H1 (cell line): ENCODE data around the gene BCAR1. TPM values are rescaled to one million over a fixed set of nuclear protein-coding genes. Genes with fewer than 3 reads are reported as not detected.

ENCODE experiments used
- CTCF ChIA-PET: fragments of 300-600 bp; sonication (Branson Sonifier 250); formaldehyde crosslinking; loops from one replicate; lab custom pipeline; 2021; ENCODE audit not compliant: partially characterized antibody; lab: Charles Lee
- POLR2A ChIA-PET: fragments of 300-600 bp; sonication (Branson Sonifier 250); formaldehyde crosslinking; loops from one replicate; lab custom pipeline; 2021; ENCODE audit warnings: inconsistent platforms; ENCODE audit not compliant: partially characterized antibody; lab: Charles Lee
- DNase-seq, 2 experiments: peaks; one replicate each; pipeline versions ENCODE4 v3.0.0 to v3.0.0-alpha.2; 2010 to 2022; ENCODE audit warnings: low spot score in 2 of 2, low read depth in 1 of 2, mixed read lengths in 1 of 2
- FAIRE-seq: peaks from 2 replicates; lab custom pipeline; 2011; peaks lifted over from hg19 to GRCh38; lab: Jason Lieb, UNC
- H2AFZ ChIP-seq: 2 replicates; pipeline ENCODE4 v1.8.1; 2012; ENCODE audit warnings: low read length, inconsistent platforms
- H2AK5ac ChIP-seq: 2 replicates; pipeline ENCODE4 v1.6.1; 2013; ENCODE audit warnings: low read depth, low read length
- H2BK120ac ChIP-seq: replicated peaks from 2 replicates; pipeline ENCODE3; 2013; ENCODE audit warnings: low read depth, low read length, inconsistent platforms
- H2BK12ac ChIP-seq: 2 replicates; pipeline ENCODE4 v1.6.1; 2013; ENCODE audit warnings: low read depth, low read length
- H2BK15ac ChIP-seq: 2 replicates; pipeline ENCODE4 v1.6.1; 2013; ENCODE audit warnings: low read length
- H2BK20ac ChIP-seq: 2 replicates; pipeline ENCODE4 v1.6.1; 2013; ENCODE audit warnings: low read length
- H2BK5ac ChIP-seq: 2 replicates; pipeline ENCODE4 v1.6.1; 2013; ENCODE audit warnings: low read depth, low read length
- H3K14ac ChIP-seq: 2 replicates; pipeline ENCODE4 v1.6.1; 2013; ENCODE audit warnings: inconsistent platforms; ENCODE audit not compliant: insufficient read length
- H3K18ac ChIP-seq: 2 replicates; pipeline ENCODE4 v1.6.1; 2013; ENCODE audit warnings: low read length; ENCODE audit errors: extremely low read depth
- H3K23ac ChIP-seq: 2 replicates; pipeline ENCODE4 v1.6.1; 2013; ENCODE audit warnings: inconsistent platforms; ENCODE audit not compliant: insufficient read length
- H3K23me2 ChIP-seq: 2 replicates; pipeline ENCODE4 v1.6.1; 2013; ENCODE audit warnings: low read depth, low read length
- H3K27ac ChIP-seq: 2 replicates; pipeline ENCODE4 v1.6.1; 2011; ENCODE audit warnings: low read depth, low read length, inconsistent platforms
- H3K27me3 ChIP-seq, 4 experiments: replicated peaks in 1 of 4; 1 replicate in 1 of 4; 2 replicates in 3 of 4; pipeline versions ENCODE4 v1.6.1 to v1.8.1; 2011 to 2013; ENCODE audit warnings: low read length in 3 of 4, mild to moderate bottlenecking in 3 of 4, inconsistent platforms in 2 of 4, mixed read lengths in 2 of 4, moderate library complexity in 1 of 4; ENCODE audit not compliant: control insufficient read depth in 3 of 4, insufficient read depth in 3 of 4; ENCODE audit errors: extremely low read depth in 1 of 4
- H3K36me3 ChIP-seq, 4 experiments: 2 replicates each; pipeline versions ENCODE4 v1.6.1 to v1.8.1; 2011 to 2013; ENCODE audit warnings: mild to moderate bottlenecking in 4 of 4, low read length in 3 of 4, moderate library complexity in 2 of 4, control low read depth in 1 of 4, inconsistent platforms in 1 of 4; ENCODE audit not compliant: insufficient read depth in 4 of 4, control insufficient read depth in 2 of 4
- H3K4ac ChIP-seq: replicated peaks from 2 replicates; pipeline ENCODE3; 2013; ENCODE audit warnings: low read length, low read depth, mixed read lengths, inconsistent platforms; ENCODE audit not compliant: insufficient read length
- H3K4me1 ChIP-seq, 4 experiments: replicated peaks in 1 of 4; 1 replicate in 1 of 4; 2 replicates in 3 of 4; pipeline versions ENCODE4 v1.6.1 to v1.8.1; 2011 to 2013; ENCODE audit warnings: low read length in 3 of 4, inconsistent platforms in 2 of 4, mixed read lengths in 1 of 4; ENCODE audit not compliant: insufficient read depth in 4 of 4, control insufficient read depth in 3 of 4
- H3K4me2 ChIP-seq, 2 experiments: 2 replicates each; pipeline versions ENCODE4 v1.6.1 to v1.8.1; 2011 to 2013; ENCODE audit warnings: low read depth in 2 of 2, low read length in 2 of 2, control low read depth in 1 of 2, inconsistent platforms in 1 of 2, mild to moderate bottlenecking in 1 of 2; ENCODE audit not compliant: insufficient read depth in 1 of 2
- H3K4me3 ChIP-seq, 4 experiments: fragments of 200-600, 300-600 bp in 1 of 4; sonication (generic), shearing (Covaris generic), sonication (Bioruptor Twin) in 1 of 4; 2 replicates each; pipeline versions ENCODE4 v1.5.1 to v1.8.1; 2011 to 2016; ENCODE audit warnings: low read length in 4 of 4, low read depth in 3 of 4, control low read depth in 2 of 4, inconsistent platforms in 2 of 4, mild to moderate bottlenecking in 2 of 4, mixed read lengths in 1 of 4, moderate library complexity in 1 of 4; ENCODE audit not compliant: insufficient read depth in 2 of 4; ENCODE audit errors: extremely low read depth in 1 of 4
- H3K56ac ChIP-seq: replicated peaks from 2 replicates; pipeline ENCODE3; 2013; ENCODE audit warnings: low read depth, mild to moderate bottlenecking, mixed read lengths, low read length, inconsistent platforms; ENCODE audit not compliant: insufficient read length
- H3K79me1 ChIP-seq: 2 replicates; pipeline ENCODE4 v1.6.1; 2013; ENCODE audit warnings: low read depth, low read length, control low read depth
- H3K79me2 ChIP-seq, 2 experiments: 2 replicates each; pipeline versions ENCODE4 v1.6.1 to v1.8.1; 2012 to 2013; ENCODE audit warnings: low read length in 2 of 2, mild to moderate bottlenecking in 2 of 2, inconsistent platforms in 1 of 2; ENCODE audit not compliant: insufficient read depth in 2 of 2, control insufficient read depth in 1 of 2
- H3K9ac ChIP-seq, 4 experiments: replicated peaks in 1 of 4; 1 replicate in 1 of 4; 2 replicates in 3 of 4; pipeline versions ENCODE4 v1.6.1 to v1.8.1; 2011 to 2013; ENCODE audit warnings: low read depth in 3 of 4, low read length in 3 of 4, control low read depth in 2 of 4, mild to moderate bottlenecking in 2 of 4, moderate library complexity in 2 of 4, inconsistent platforms in 1 of 4; ENCODE audit errors: extremely low read depth in 1 of 4
- H3K9me3 ChIP-seq, 2 experiments: 2 replicates each; pipeline versions ENCODE4 v1.6.1 to v1.8.1; 2012 to 2013; ENCODE audit warnings: mild to moderate bottlenecking in 2 of 2, moderate library complexity in 2 of 2, control low read depth in 1 of 2, inconsistent platforms in 1 of 2, low read depth in 1 of 2, low read length in 1 of 2, mixed read lengths in 1 of 2; ENCODE audit not compliant: insufficient read depth in 2 of 2
- H4K20me1 ChIP-seq, 2 experiments: replicated peaks in 1 of 2; 2 replicates each; pipeline versions ENCODE3 to v1.8.1; 2011 to 2013; ENCODE audit warnings: inconsistent platforms in 2 of 2, low read length in 2 of 2, mild to moderate bottlenecking in 1 of 2; ENCODE audit not compliant: insufficient read depth in 2 of 2, control insufficient read depth in 1 of 2
- H4K5ac ChIP-seq: 2 replicates; pipeline ENCODE4 v1.6.1; 2013; ENCODE audit warnings: low read length, low read depth, mixed read lengths, inconsistent platforms; ENCODE audit not compliant: insufficient read length
- H4K8ac ChIP-seq: 2 replicates; pipeline ENCODE4 v1.8.0; 2013; ENCODE audit warnings: mild to moderate bottlenecking, moderate library complexity, low read length, inconsistent platforms; ENCODE audit not compliant: insufficient read depth; ENCODE audit errors: extremely low read depth
- H4K91ac ChIP-seq: replicated peaks from 2 replicates; pipeline ENCODE3; 2013; ENCODE audit warnings: low read length, mixed read lengths, inconsistent platforms; ENCODE audit not compliant: insufficient read length
- BRCA1 ChIP-seq: IDR thresholded peaks from 2 replicates; pipeline ENCODE4 v1.6.1; 2012; ENCODE audit warnings: low read depth, low read length, improper control_type of control experiment
- CHD1 ChIP-seq: IDR thresholded peaks from 2 replicates; pipeline ENCODE4 v1.6.1; 2012; ENCODE audit warnings: low read depth, low read length, improper control_type of control experiment
- CHD2 ChIP-seq: IDR thresholded peaks from 2 replicates; pipeline ENCODE4 v1.6.1; 2012; ENCODE audit warnings: low read length, improper control_type of control experiment
- EGR1 ChIP-seq: IDR thresholded peaks from 2 replicates; pipeline ENCODE4 v1.6.1; 2011; ENCODE audit warnings: low read depth, low read length, borderline replicate concordance
- KDM1A ChIP-seq: fragments of 200-600, 300-600 bp; sonication (generic); IDR thresholded peaks from 2 replicates; pipeline ENCODE4 v1.7.1; 2016; ENCODE audit warnings: mild to moderate bottlenecking, low read length, borderline replicate concordance
- KDM5A ChIP-seq: fragments of 200-600 bp; IDR thresholded peaks from 2 replicates; pipeline ENCODE4 v1.7.1; 2012; ENCODE audit warnings: mild to moderate bottlenecking, low read length, inconsistent platforms, mixed read lengths
- SAP30 ChIP-seq: fragments of 300-600 bp; sonication (generic); IDR thresholded peaks from 2 replicates; pipeline ENCODE4 v1.7.1; 2012; ENCODE audit warnings: low read length, moderate library complexity, mild to moderate bottlenecking, inconsistent platforms; ENCODE audit not compliant: insufficient read depth, insufficient replicate concordance
- TAF1 ChIP-seq: IDR thresholded peaks from 2 replicates; pipeline ENCODE4 v1.6.1; 2011; ENCODE audit warnings: mild to moderate bottlenecking, low read depth, low read length
- WGBS, 2 experiments: shearing (Covaris generic) in 1 of 2; methylation state at CpG; one replicate each; pipeline versions ENCODE4 v1.1.6 to v1.1.7; 2013 to 2015; ENCODE audit warnings: low lambda C conversion rate in 2 of 2, mixed read lengths in 2 of 2, inconsistent platforms in 1 of 2, low coverage in 1 of 2, missing lambda C conversion rate in 1 of 2; ENCODE audit not compliant: insufficient replicate concordance in 2 of 2, insufficient coverage in 1 of 2, insufficient read length in 1 of 2; ENCODE audit errors: extremely low coverage in 1 of 2, missing lambda C conversion rate in 1 of 2; 5-methylcytosine and 5-hydroxymethylcytosine counted together
- polyA plus RNA-seq, 7 experiments: library from polyadenylated mRNA; depleted of rRNA in 3 of 7; stranded (reverse) in 5 of 7; unstranded in 2 of 7; fragments of >200 nt in 5 of 7; fragments of 200-250 nt in 2 of 7; gene quantifications; 1 replicate in 5 of 7; 2 replicates in 1 of 7; 4 replicates in 1 of 7; pipeline versions ENCODE4 v1.2.1 to v1.2.3, GENCODE V29; 2011 to 2013; ENCODE audit warnings: missing spikeins in 2 of 7, mixed read lengths in 2 of 7
- total RNA-seq: library from RNA; stranded (reverse); fragmentation: NEBNext Ultra II Directional; extraction: Animal tissue kit (Norgen Biotek cat#: 25700); gene quantifications from 2 replicates; pipeline ENCODE4 v1.2.1, GENCODE V29; 2021
- TF ChIP-seq, protein P1 (sequence below): IDR thresholded peaks from 2 replicates; pipeline ENCODE4 v1.6.1; 2012; ENCODE audit warnings: inconsistent platforms

The BCAR1 gene
- total and polyA plus RNA-seq, 2 of the 8 experiments (the other 6 are each of a cell fraction or from before 2014, with no cell fraction given), result 59.8 to 105 TPM

GRCh38 chr16:75193730-75194444 is 57.5 kb downstream of the BCAR1 start:
- Histone ChIP-seq H4K20me1 (no peaks in the 10 kb centered on the region), H4K5ac (no peak overlapping the region), H3K4ac (no peak overlapping the region), H3K23ac (no peak overlapping the region), H3K9me3 (no peaks in the 10 kb centered on the region), H2AFZ (no peak overlapping the region), H2AK5ac (no peak overlapping the region), H4K91ac (no peak overlapping the region), H3K79me2 (no peaks in the 10 kb centered on the region), H3K4me3 (no peak overlapping the region), H2BK12ac (no peak overlapping the region), H2BK120ac (no peak overlapping the region), H2BK15ac (no peak overlapping the region), H3K27ac (no peak overlapping the region), H2BK5ac (no peak overlapping the region), H3K4me2 (no peak overlapping the region), H3K56ac (no peak overlapping the region), H3K79me1 (no peaks in the 10 kb centered on the region), H3K9ac (no peak overlapping the region), H2BK20ac (no peak overlapping the region), H3K18ac (no peak overlapping the region), H3K23me2 (no peaks in the 10 kb centered on the region), H3K36me3 (no peaks in the 10 kb centered on the region), H3K27me3 (no peaks in the 10 kb centered on the region), H3K4me1 (peaks cover 0 to 2% (median 0%) of the 10 kb centered on the region in 4 experiments; a peak in 3 of 7 replicates), H3K14ac (no peak overlapping the region), H4K8ac (no peak overlapping the region; the same call in 1 of the 2 replicates)
- FAIRE-seq (no peak), DNase-seq (no peak)
- ChIA-PET POLR2A (no interaction called here), CTCF (no interaction called here)
- no peak for TF ChIP-seq CHD2
- TF ChIP-seq TAF1, result no peak
- TF ChIP-seq, protein P1, sequence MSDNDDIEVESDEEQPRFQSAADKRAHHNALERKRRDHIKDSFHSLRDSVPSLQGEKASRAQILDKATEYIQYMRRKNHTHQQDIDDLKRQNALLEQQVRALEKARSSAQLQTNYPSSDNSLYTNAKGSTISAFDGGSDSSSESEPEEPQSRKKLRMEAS, result no peak
- no peak for TF ChIP-seq KDM5A
- no peak for TF ChIP-seq KDM1A
- no peak for TF ChIP-seq EGR1
- no peak for TF ChIP-seq BRCA1
- no peak for TF ChIP-seq SAP30
- no peak for TF ChIP-seq CHD1
- WGBS, 2 experiments, result 91% methylated on average over 10 of the region's 10 CpGs; no CpG with 5 or more reads in 1 of the 2 experiments
